Measurements from ENCODE around the gene PSAPL1.

DNA sequence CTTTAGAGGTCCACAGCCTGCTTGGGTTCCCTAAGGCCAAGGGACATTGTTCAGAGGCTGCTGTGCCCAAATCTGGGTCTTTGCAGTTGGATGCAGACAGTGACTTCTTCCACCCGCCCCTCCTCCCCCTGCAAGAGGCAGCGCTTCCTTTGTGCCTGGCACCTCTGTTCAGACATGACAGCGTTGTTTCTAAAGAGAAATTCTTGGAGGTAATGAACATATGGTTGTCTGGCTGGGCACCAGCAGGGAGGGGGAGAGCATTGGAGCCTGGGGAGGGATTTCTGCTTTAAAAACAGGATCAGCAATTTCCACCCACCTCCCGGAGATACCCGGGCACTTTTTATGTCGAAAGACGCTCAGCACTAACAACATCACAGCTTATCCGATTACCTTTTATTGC lies 51.5 kb downstream of the PSAPL1 start:
- no peak for TF ChIP-seq POLR2AphosphoS5 (IDR thresholded peaks at IDR 0.05)
- TF ChIP-seq, protein P1, sequence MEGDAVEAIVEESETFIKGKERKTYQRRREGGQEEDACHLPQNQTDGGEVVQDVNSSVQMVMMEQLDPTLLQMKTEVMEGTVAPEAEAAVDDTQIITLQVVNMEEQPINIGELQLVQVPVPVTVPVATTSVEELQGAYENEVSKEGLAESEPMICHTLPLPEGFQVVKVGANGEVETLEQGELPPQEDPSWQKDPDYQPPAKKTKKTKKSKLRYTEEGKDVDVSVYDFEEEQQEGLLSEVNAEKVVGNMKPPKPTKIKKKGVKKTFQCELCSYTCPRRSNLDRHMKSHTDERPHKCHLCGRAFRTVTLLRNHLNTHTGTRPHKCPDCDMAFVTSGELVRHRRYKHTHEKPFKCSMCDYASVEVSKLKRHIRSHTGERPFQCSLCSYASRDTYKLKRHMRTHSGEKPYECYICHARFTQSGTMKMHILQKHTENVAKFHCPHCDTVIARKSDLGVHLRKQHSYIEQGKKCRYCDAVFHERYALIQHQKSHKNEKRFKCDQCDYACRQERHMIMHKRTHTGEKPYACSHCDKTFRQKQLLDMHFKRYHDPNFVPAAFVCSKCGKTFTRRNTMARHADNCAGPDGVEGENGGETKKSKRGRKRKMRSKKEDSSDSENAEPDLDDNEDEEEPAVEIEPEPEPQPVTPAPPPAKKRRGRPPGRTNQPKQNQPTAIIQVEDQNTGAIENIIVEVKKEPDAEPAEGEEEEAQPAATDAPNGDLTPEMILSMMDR (IDR thresholded peaks at IDR 0.05) = no peak
